Loucy (cell line): Measurements from ENCODE around the gene TAS1R3.

Source experiments
- EZH2phosphoT487 ChIP-seq: fragments of 200-600 bp; IDR thresholded peaks from 2 replicates; pipeline ENCODE4 v1.6.1; 2018; ENCODE audit warnings: antibody characterized with exemption, mild to moderate bottlenecking, moderate library complexity, borderline replicate concordance
- TF ChIP-seq, protein P1 (sequence below): fragments of 200-600 bp; sonication (generic); conservative IDR thresholded peaks from 2 replicates; pipeline ENCODE4 v1.5.1; 2014; ENCODE audit warnings: mild to moderate bottlenecking, antibody characterized with exemption, low read length

DNA sequence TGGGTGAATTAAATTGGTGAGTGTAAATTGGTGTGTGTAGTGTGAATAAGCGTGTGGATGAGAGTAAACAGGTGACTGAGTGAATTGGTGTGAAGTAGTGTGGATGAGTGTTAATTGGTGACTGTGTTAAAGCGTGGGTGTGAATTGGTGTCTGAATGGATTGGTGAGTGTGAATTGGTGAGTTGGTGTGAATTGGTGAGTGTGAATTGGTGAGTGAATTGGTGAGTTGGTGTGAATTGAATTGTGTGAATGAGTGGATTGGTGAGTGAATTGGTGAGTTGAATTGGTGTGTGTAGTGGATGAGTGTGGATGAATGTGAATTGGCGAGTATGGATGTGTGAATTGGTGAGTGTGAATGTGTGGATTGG, 35.6 kb downstream of the TAS1R3 start:
- TF ChIP-seq, protein P1, sequence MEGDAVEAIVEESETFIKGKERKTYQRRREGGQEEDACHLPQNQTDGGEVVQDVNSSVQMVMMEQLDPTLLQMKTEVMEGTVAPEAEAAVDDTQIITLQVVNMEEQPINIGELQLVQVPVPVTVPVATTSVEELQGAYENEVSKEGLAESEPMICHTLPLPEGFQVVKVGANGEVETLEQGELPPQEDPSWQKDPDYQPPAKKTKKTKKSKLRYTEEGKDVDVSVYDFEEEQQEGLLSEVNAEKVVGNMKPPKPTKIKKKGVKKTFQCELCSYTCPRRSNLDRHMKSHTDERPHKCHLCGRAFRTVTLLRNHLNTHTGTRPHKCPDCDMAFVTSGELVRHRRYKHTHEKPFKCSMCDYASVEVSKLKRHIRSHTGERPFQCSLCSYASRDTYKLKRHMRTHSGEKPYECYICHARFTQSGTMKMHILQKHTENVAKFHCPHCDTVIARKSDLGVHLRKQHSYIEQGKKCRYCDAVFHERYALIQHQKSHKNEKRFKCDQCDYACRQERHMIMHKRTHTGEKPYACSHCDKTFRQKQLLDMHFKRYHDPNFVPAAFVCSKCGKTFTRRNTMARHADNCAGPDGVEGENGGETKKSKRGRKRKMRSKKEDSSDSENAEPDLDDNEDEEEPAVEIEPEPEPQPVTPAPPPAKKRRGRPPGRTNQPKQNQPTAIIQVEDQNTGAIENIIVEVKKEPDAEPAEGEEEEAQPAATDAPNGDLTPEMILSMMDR: no peak
- no peak for TF ChIP-seq EZH2phosphoT487
